IMR-90 (cell line): Measurements from ENCODE around the gene ZNRF3. TPM values are rescaled to one million over a fixed set of nuclear protein-coding genes. Genes with fewer than 3 reads are reported as not detected.

ENCODE experiments used
- ATAC-seq: fragments of 200-7000 bp; cut with Tn5 transposase; 2 replicates; pipeline ENCODE4 v1.9.1; 2020; ENCODE audit warnings: low read depth, mild to moderate bottlenecking, moderate library complexity
- BruUV-seq: library from RNA; stranded (reverse); fragments of 400-500 nt; replicated peaks from 2 replicates; lab custom pipeline; 2021; lab: Mats Ljungman, UMichigan
- CTCF ChIA-PET: fragments of 300-600 bp; formaldehyde crosslinking; extraction: SDS; loops from one replicate; lab custom pipeline; 2021; ENCODE audit warnings: antibody characterized with exemption; lab: Yijun Ruan, JAX
- POLR2A ChIA-PET: fragments of 300-600 bp; sonication (Branson Sonifier 250); formaldehyde crosslinking; loops from one replicate; lab custom pipeline; 2022; ENCODE audit warnings: antibody characterized with exemption; ENCODE audit not compliant: unreplicated experiment; lab: Charles Lee
- DNase-seq: peaks from one replicate; pipeline ENCODE4 v3.0.0; 2013
- H2AFZ ChIP-seq: replicated peaks from 2 replicates; pipeline ENCODE3; 2013; ENCODE audit warnings: low read length, mild to moderate bottlenecking; ENCODE audit not compliant: poor library complexity
- H2AK5ac ChIP-seq: 2 replicates; pipeline ENCODE4 v1.6.1; 2013; ENCODE audit warnings: low read depth, low read length, inconsistent platforms
- H2AK9ac ChIP-seq: replicated peaks from 2 replicates; pipeline ENCODE3; 2013; ENCODE audit warnings: mild to moderate bottlenecking, low read depth, low read length, moderate library complexity; ENCODE audit not compliant: poor library complexity
- H2BK120ac ChIP-seq: 2 replicates; pipeline ENCODE4 v1.6.1; 2013; ENCODE audit warnings: low read depth, low read length, inconsistent platforms
- H2BK15ac ChIP-seq: 3 replicates; pipeline ENCODE4 v1.6.1; 2013; ENCODE audit warnings: low read depth, low read length, inconsistent platforms
- H2BK20ac ChIP-seq: 2 replicates; pipeline ENCODE4 v1.6.1; 2013; ENCODE audit warnings: low read depth, mild to moderate bottlenecking, inconsistent platforms, low read length, moderate library complexity
- H2BK5ac ChIP-seq: 2 replicates; pipeline ENCODE4 v1.6.1; 2013; ENCODE audit warnings: mild to moderate bottlenecking, low read depth, low read length, inconsistent platforms; ENCODE audit not compliant: poor library complexity, severe bottlenecking
- H3K14ac ChIP-seq: replicated peaks from 2 replicates; pipeline ENCODE4 v1.6.1; 2013; ENCODE audit warnings: low read depth, low read length, inconsistent platforms
- H3K18ac ChIP-seq: 2 replicates; pipeline ENCODE4 v1.6.1; 2013; ENCODE audit warnings: low read depth, low read length, control low read depth
- H3K23ac ChIP-seq: 2 replicates; pipeline ENCODE4 v1.6.1; 2013; ENCODE audit warnings: low read depth, low read length, inconsistent platforms
- H3K27ac ChIP-seq: 2 replicates; pipeline ENCODE4 v1.5.1; 2013; ENCODE audit warnings: mild to moderate bottlenecking, control low read depth, low read length; ENCODE audit not compliant: insufficient read depth
- H3K27me3 ChIP-seq: 2 replicates; pipeline ENCODE4 v1.6.1; 2013; ENCODE audit warnings: low read length; ENCODE audit not compliant: control insufficient read depth, insufficient read depth
- H3K36me3 ChIP-seq: 2 replicates; pipeline ENCODE4 v1.6.1; 2013; ENCODE audit warnings: low read length, mixed read lengths; ENCODE audit not compliant: control insufficient read depth, insufficient read depth
- H3K4ac ChIP-seq: 2 replicates; pipeline ENCODE4 v1.6.1; 2013; ENCODE audit warnings: low read depth, low read length, inconsistent platforms
- H3K4me1 ChIP-seq: 2 replicates; pipeline ENCODE4 v1.6.1; 2013; ENCODE audit warnings: low read length, mixed read lengths; ENCODE audit not compliant: control insufficient read depth, insufficient read depth
- H3K4me2 ChIP-seq: 2 replicates; pipeline ENCODE4 v1.6.1; 2013; ENCODE audit warnings: low read depth, mild to moderate bottlenecking, control low read depth, low read length, moderate library complexity
- H3K4me3 ChIP-seq: 2 replicates; pipeline ENCODE4 v1.5.1; 2013; ENCODE audit warnings: low read depth, mild to moderate bottlenecking, control low read depth, low read length, moderate library complexity; ENCODE audit not compliant: insufficient read depth
- H3K56ac ChIP-seq: 2 replicates; pipeline ENCODE4 v1.6.1; 2013; ENCODE audit warnings: low read length, inconsistent platforms; ENCODE audit not compliant: insufficient read depth; ENCODE audit errors: extremely low read depth
- H3K79me1 ChIP-seq, 2 experiments: 2 replicates each; pipeline ENCODE4 v1.6.1; 2013; ENCODE audit warnings: low read length in 2 of 2, inconsistent platforms in 1 of 2, low read depth in 1 of 2
- H3K9ac ChIP-seq: 2 replicates; pipeline ENCODE4 v1.6.1; 2013; ENCODE audit warnings: low read depth, low read length, control low read depth
- H3K9me1 ChIP-seq: 2 replicates; pipeline ENCODE4 v1.6.1; 2013; ENCODE audit warnings: low read length, inconsistent platforms; ENCODE audit not compliant: insufficient read depth
- H3K9me3 ChIP-seq: 2 replicates; pipeline ENCODE4 v1.6.1; 2013; ENCODE audit warnings: low read length; ENCODE audit not compliant: control insufficient read depth, insufficient read depth
- H4K20me1 ChIP-seq: 2 replicates; pipeline ENCODE4 v1.6.1; 2013; ENCODE audit warnings: low read length, inconsistent platforms; ENCODE audit not compliant: insufficient read depth
- H4K5ac ChIP-seq: 2 replicates; pipeline ENCODE4 v1.6.1; 2013; ENCODE audit warnings: mild to moderate bottlenecking, low read depth, low read length, control low read depth
- H4K8ac ChIP-seq, 2 experiments: 2 replicates each; pipeline ENCODE4 v1.6.1; 2013; ENCODE audit warnings: low read depth in 2 of 2, low read length in 2 of 2, control low read depth in 1 of 2, inconsistent platforms in 1 of 2
- H4K91ac ChIP-seq: 2 replicates; pipeline ENCODE4 v1.6.1; 2013; ENCODE audit warnings: low read depth, low read length, inconsistent platforms; ENCODE audit not compliant: insufficient read depth
- ELK1 ChIP-seq: fragments of 150-350 bp; IDR thresholded peaks from 2 replicates; pipeline ENCODE4 v1.6.1; 2016; ENCODE audit warnings: low read depth, mild to moderate bottlenecking, low read length, moderate library complexity, borderline replicate concordance
- FOS ChIP-seq: fragments of 150-350 bp; IDR thresholded peaks from 2 replicates; pipeline ENCODE4 v1.6.1; 2016; ENCODE audit warnings: low read depth, low read length
- WGBS, 2 experiments: methylation state at CpG; one replicate each; pipeline versions ENCODE4 v1.1.5 to v1.1.7; 2013; ENCODE audit warnings: missing lambda C conversion rate in 2 of 2; ENCODE audit not compliant: insufficient read length in 1 of 2; ENCODE audit errors: extremely low coverage in 2 of 2; 5-methylcytosine and 5-hydroxymethylcytosine counted together
- dilution Hi-C: fragments of 300-500 bp; cut with HindIII; formaldehyde crosslinking; loops from one replicate; pipeline ENCODE4 v1.14.3; 2018; ENCODE audit warnings: low sequenced_read_pairs; ENCODE audit not compliant: unreplicated experiment
- in situ Hi-C: fragments of 300-500 bp; cut with MboI; formaldehyde crosslinking; loops from 3 replicates; pipeline ENCODE4 v1.14.3; 2019; ENCODE audit warnings: low sequenced_read_pairs, inconsistent platforms, mixed read lengths
- intact Hi-C: fragments of 100-400 bp; cut with micrococcal nuclease; formaldehyde crosslinking; loops from 2 replicates; pipeline ENCODE4 v1.10.0; 2022
- polyA plus RNA-seq, 3 experiments: library from polyadenylated mRNA; depleted of rRNA; stranded (reverse); fragments of >200 nt; gene quantifications; 2 replicates each; pipeline ENCODE4 v1.2.3, GENCODE V29; 2012; ENCODE audit warnings: low replicate concordance in 1 of 3
- total RNA-seq: library from RNA; depleted of rRNA; stranded (reverse); fragments of >200 nt; gene quantifications from 2 replicates; pipeline ENCODE4 v1.2.3, GENCODE V29; 2012

Gene ZNRF3
- total and polyA plus RNA-seq, 2 of the 4 experiments (the other 2 are of a cell fraction), result 1.4 to 2.4 TPM

GRCh38 chr22:29043906-29044575 lies 160.7 kb downstream of the ZNRF3 start:
- Histone ChIP-seq H2BK5ac (peak overlapping the region; percentile 89), H2AK9ac (peak overlapping the region; percentile 66), H2BK20ac (peak overlapping the region; percentile 66), H2AK5ac (peak overlapping the region; percentile 76), H3K4ac (peak overlapping the region; percentile 67), H3K23ac (no peak overlapping the region), H4K5ac (peak overlapping the region; percentile 53; the same call in 1 of the 2 replicates), H3K9ac (no peak overlapping the region), H4K20me1 (peaks cover 16% of the 10 kb centered on the region), H3K4me2 (peak overlapping the region; percentile 88), H2AFZ (peak overlapping the region; percentile 78), H3K27me3 (no peaks in the 10 kb centered on the region), H3K18ac (peak overlapping the region; percentile 67), H2BK120ac (peak overlapping the region; percentile 82), H3K56ac (no peak overlapping the region), H3K79me1 (peaks cover 0 to 5% of the 10 kb centered on the region in 2 experiments; a peak in 2 of 4 replicates), H4K91ac (peak overlapping the region; percentile 68), H3K27ac (peak overlapping the region; percentile 67), H2BK15ac (peak overlapping the region; percentile 80; the same call in 1 of the 3 replicates), H4K8ac (peak overlapping the region in 1 of 2 experiments; percentile 57; a peak in 2 of 4 replicates), H3K4me1 (peaks cover 12% of the 10 kb centered on the region), H3K14ac (peak overlapping the region; percentile 65; the same call in 1 of the 2 replicates), H3K36me3 (peaks cover 9% of the 10 kb centered on the region), H3K9me3 (no peaks in the 10 kb centered on the region), H3K9me1 (peaks cover 23% of the 10 kb centered on the region), H3K4me3 (no peak overlapping the region)
- in situ Hi-C loops, result loop anchor here (10.0 kb wide), 1 partner anchor 201 kb away; no protein-coding TSS in a partner anchor
- ChIA-PET POLR2A (no interaction called here), CTCF (interaction anchor here (0.6 to 0.8 kb wide), 3 partner anchors 26 to 310 kb away, joined by 3 to 4 read pairs (median 4); no protein-coding TSS in a partner anchor)
- BruUV-seq, result no TSS peak
- ATAC-seq (peak; percentile 49), DNase-seq (peak; percentile 66)
- TF ChIP-seq ELK1 (no peak), FOS (peak; percentile 48; the same call in 1 of the 2 replicates)
- intact Hi-C loops, result loop anchor here (1.0 kb wide), 2 partner anchors 110 to 201 kb away; no protein-coding TSS in a partner anchor
- dilution Hi-C loops, result no loop called here
- WGBS, 2 experiments, result no CpG with 5 or more reads among the region's 7 CpGs
